T-cell (primary cell): ENCODE data around the gene CPZ. TPM values are rescaled to one million over a fixed set of nuclear protein-coding genes. Genes with fewer than 3 reads are reported as not detected.

Experiments used
- ATAC-seq, 4 experiments: fragments of 200-7000 bp in 3 of 4; fragments of 150-1000 bp in 1 of 4; cut with Tn5 transposase; replicated peaks in 1 of 4; 1 replicate in 3 of 4; 2 replicates in 1 of 4; pipeline ENCODE4 v1.10.0; 2021; ENCODE audit warnings: moderate library complexity in 3 of 4, mild to moderate bottlenecking in 2 of 4, moderate number of reproducible peaks in 1 of 4
- CTCF ChIA-PET, 2 donors: fragments of 300-600 bp; sonication (Branson Sonifier 250); formaldehyde crosslinking; loops; one replicate each; lab custom pipeline; 2022; ENCODE audit warnings: antibody characterized with exemption in 2 of 2; lab: Charles Lee
- POLR2A ChIA-PET, 2 donors: fragments of 300-600 bp; sonication (Branson Sonifier 250); formaldehyde crosslinking; loops; one replicate each; lab custom pipeline; 2022; ENCODE audit warnings: antibody characterized with exemption in 2 of 2; lab: Charles Lee
- DNase-seq, 35 experiments: peaks; one replicate each; pipeline versions ENCODE4 v3.0.0 to v3.0.0-alpha.2; 2013 to 2023
- H3K27ac ChIP-seq: one replicate; pipeline ENCODE4 v1.5.1; 2013; ENCODE audit warnings: low read length
- H3K27me3 ChIP-seq, 2 experiments: replicated peaks in 1 of 2; 1 replicate in 1 of 2; 2 replicates in 1 of 2; pipeline versions ENCODE4 v1.6.1 to v1.7.0; 2013; ENCODE audit warnings: low read length in 1 of 2, mixed read lengths in 1 of 2; ENCODE audit not compliant: control insufficient read depth in 2 of 2, insufficient read depth in 2 of 2; ENCODE audit errors: extremely low read depth in 1 of 2
- H3K36me3 ChIP-seq, 2 donors: 1 replicate in 1 of 2; 2 replicates in 1 of 2; pipeline versions ENCODE4 v1.6.1 to v1.7.0; 2013; ENCODE audit warnings: low read length in 1 of 2; ENCODE audit not compliant: control insufficient read depth in 2 of 2, insufficient read depth in 1 of 2; ENCODE audit errors: extremely low read depth in 1 of 2
- H3K4me1 ChIP-seq, 2 experiments: 1 replicate in 1 of 2; 2 replicates in 1 of 2; pipeline versions ENCODE4 v1.6.1 to v1.7.0; 2013; ENCODE audit warnings: low read length in 2 of 2, mixed read lengths in 1 of 2; ENCODE audit not compliant: insufficient read depth in 2 of 2, control insufficient read depth in 1 of 2; ENCODE audit errors: extremely low read depth in 1 of 2
- H3K4me3 ChIP-seq, 2 donors: 1 replicate in 1 of 2; 2 replicates in 1 of 2; pipeline versions ENCODE4 v1.5.1 to v1.7.0; 2013; ENCODE audit warnings: mild to moderate bottlenecking in 2 of 2, low read length in 1 of 2, moderate library complexity in 1 of 2; ENCODE audit not compliant: control insufficient read depth in 1 of 2; ENCODE audit errors: extremely low read depth in 1 of 2
- H3K9me3 ChIP-seq: 2 replicates; pipeline ENCODE4 v1.7.0; 2013
- H3K27ac Mint-ChIP-seq, 2 donors: one replicate each; pipeline ENCODE4 v1.8.0; 2020 to 2021; ENCODE audit warnings: mild to moderate bottlenecking in 2 of 2, mixed read lengths in 2 of 2
- H3K27me3 Mint-ChIP-seq, 2 donors: one replicate each; pipeline ENCODE4 v1.8.0; 2021 to 2022; ENCODE audit warnings: mixed read lengths in 2 of 2
- H3K36me3 Mint-ChIP-seq: one replicate; pipeline ENCODE4 v1.8.0; 2021; ENCODE audit warnings: mixed read lengths
- H3K4me1 Mint-ChIP-seq, 3 donors: one replicate each; pipeline ENCODE4 v1.8.0; 2020 to 2022; ENCODE audit warnings: mixed read lengths in 3 of 3, mild to moderate bottlenecking in 1 of 3
- H3K4me3 Mint-ChIP-seq, 3 donors: one replicate each; pipeline ENCODE4 v1.8.0; 2020 to 2022; ENCODE audit warnings: mild to moderate bottlenecking in 3 of 3, mixed read lengths in 3 of 3, moderate library complexity in 3 of 3
- H3K9me3 Mint-ChIP-seq, 3 donors: one replicate each; pipeline ENCODE4 v1.8.0; 2020 to 2022; ENCODE audit warnings: mixed read lengths in 3 of 3
- WGBS: methylation state at CpG from one replicate; pipeline ENCODE4 v1.1.5; 2013; ENCODE audit warnings: missing lambda C conversion rate; ENCODE audit not compliant: insufficient coverage; 5-methylcytosine and 5-hydroxymethylcytosine counted together
- total RNA-seq, 35 experiments: library from RNA in 6 of 35; stranded (reverse) in 6 of 35; fragments of 120-200 nt in 1 of 35; gene quantifications; one replicate each; pipeline versions ENCODE4 v1.2.1 to v1.2.4 and lab custom pipeline; 2013 to 2026

Gene CPZ
- total RNA-seq, 5 donors from 2014 or later (not counting 1 experiment from before 2014, with no cell fraction given), result 0.18 to 0.32 TPM; not detected in 3

GRCh38 chr4:8657381-8658088, 65.0 kb downstream of the CPZ start:
- no peak overlapping the region for H3K4me3 Mint-ChIP-seq
- POLR2A ChIA-PET, result no interaction called here
- no peak overlapping the region for H3K27ac Mint-ChIP-seq
- Histone ChIP-seq H3K36me3 (no peaks in the 10 kb centered on the region), H3K4me1 (no peaks in the 10 kb centered on the region), H3K4me3 (no peak overlapping the region), H3K27ac (no peak overlapping the region), H3K9me3 (no peaks in the 10 kb centered on the region), H3K27me3 (peaks cover 0 to 4% of the 10 kb centered on the region in 2 experiments)
- DNase-seq (no peak), ATAC-seq (no peak)
- H3K36me3 Mint-ChIP-seq, result no peaks in the 10 kb centered on the region
- no peaks in the 10 kb centered on the region for H3K4me1 Mint-ChIP-seq
- H3K9me3 Mint-ChIP-seq, result peaks cover 2 to 5% (median 3%) of the 10 kb centered on the region in 3 donors
- H3K27me3 Mint-ChIP-seq, result peaks cover 9 to 17% of the 10 kb centered on the region in 2 donors
- WGBS, result 78% methylated on average over 11 of the region's 11 CpGs
- CTCF ChIA-PET, result no interaction called here

- H3K27ac ChIP-seq, result no peak overlapping the region
- H3K27me3 Mint-ChIP-seq, result peaks cover 16 to 24% of the 10 kb centered on the region in 2 donors
- peaks cover 0 to 22% of the 10 kb centered on the region in 2 experiments for H3K27me3 ChIP-seq
- H3K36me3 Mint-ChIP-seq, result no peaks in the 10 kb centered on the region
- DNase-seq (no peak), ATAC-seq (no peak)
- ChIA-PET POLR2A (no interaction called here), CTCF (no interaction called here)
- H3K36me3 ChIP-seq, result no peaks in the 10 kb centered on the region
- WGBS, result 78% methylated on average over 5 of the region's 9 CpGs
- no peaks in the 10 kb centered on the region for H3K4me1 Mint-ChIP-seq
- H3K4me3 Mint-ChIP-seq, result no peak overlapping the region
- H3K9me3 Mint-ChIP-seq, result no peaks in the 10 kb centered on the region
- no peaks in the 10 kb centered on the region for H3K9me3 ChIP-seq
- no peaks in the 10 kb centered on the region for H3K4me1 ChIP-seq
- no peak overlapping the region for H3K4me3 ChIP-seq
- no peak overlapping the region for H3K27ac Mint-ChIP-seq
Observed at GRCh38 chr4:8662776-8663175, 70.2 kb downstream of the CPZ start.

GRCh38 chr4:8664031-8664805, 71.7 kb downstream of the CPZ start:
- ChIA-PET CTCF (no interaction called here), POLR2A (no interaction called here)
- Mint-ChIP-seq H3K27ac (no peak overlapping the region), H3K36me3 (no peaks in the 10 kb centered on the region), H3K27me3 (peaks cover 16 to 19% of the 10 kb centered on the region in 2 donors), H3K4me3 (no peak overlapping the region), H3K4me1 (no peaks in the 10 kb centered on the region), H3K9me3 (no peaks in the 10 kb centered on the region)
- DNase-seq (no peak), ATAC-seq (no peak)
- H3K36me3 ChIP-seq, result no peaks in the 10 kb centered on the region
- 66% methylated on average over 13 of the region's 18 CpGs for WGBS
- no peak overlapping the region for H3K4me3 ChIP-seq
- no peaks in the 10 kb centered on the region for H3K9me3 ChIP-seq
- H3K27ac ChIP-seq, result no peak overlapping the region
- no peaks in the 10 kb centered on the region for H3K4me1 ChIP-seq
- peaks cover 0 to 22% of the 10 kb centered on the region in 2 experiments for H3K27me3 ChIP-seq

GRCh38 chr4:8664976-8665375, 72.4 kb downstream of the CPZ start:
- H3K4me1 Mint-ChIP-seq, result no peaks in the 10 kb centered on the region
- WGBS, result 67% methylated on average over 1 of the region's 8 CpGs
- H3K27me3 ChIP-seq, result peaks cover 0 to 21% of the 10 kb centered on the region in 2 experiments
- no peak overlapping the region for H3K27ac ChIP-seq
- H3K4me3 Mint-ChIP-seq, result no peak overlapping the region
- H3K36me3 Mint-ChIP-seq, result no peaks in the 10 kb centered on the region
- H3K9me3 ChIP-seq, result no peaks in the 10 kb centered on the region
- no peaks in the 10 kb centered on the region for H3K9me3 Mint-ChIP-seq
- POLR2A ChIA-PET, result no interaction called here
- no peak overlapping the region for H3K27ac Mint-ChIP-seq
- CTCF ChIA-PET, result no interaction called here
- no peak for DNase-seq
- H3K27me3 Mint-ChIP-seq, result peaks cover 16 to 19% of the 10 kb centered on the region in 2 donors
- no peak overlapping the region for H3K4me3 ChIP-seq
- ATAC-seq, result no peak
- H3K4me1 ChIP-seq, result no peaks in the 10 kb centered on the region
- no peaks in the 10 kb centered on the region for H3K36me3 ChIP-seq

GRCh38 chr4:8665406-8666360, 73.1 kb downstream of the CPZ start:
- peaks cover 0 to 20% of the 10 kb centered on the region in 2 experiments for H3K27me3 ChIP-seq
- POLR2A ChIA-PET, result no interaction called here
- no peaks in the 10 kb centered on the region for H3K4me1 ChIP-seq
- CTCF ChIA-PET, result no interaction called here
- no peak overlapping the region for H3K4me3 ChIP-seq
- no peak overlapping the region for H3K27ac ChIP-seq
- no peaks in the 10 kb centered on the region for H3K4me1 Mint-ChIP-seq
- H3K36me3 Mint-ChIP-seq, result no peaks in the 10 kb centered on the region
- DNase-seq (no peak), ATAC-seq (no peak)
- no peaks in the 10 kb centered on the region for H3K9me3 Mint-ChIP-seq
- 70% methylated on average over 12 of the region's 19 CpGs for WGBS
- no peaks in the 10 kb centered on the region for H3K36me3 ChIP-seq
- H3K9me3 ChIP-seq, result no peaks in the 10 kb centered on the region
- no peak overlapping the region for H3K4me3 Mint-ChIP-seq
- no peak overlapping the region for H3K27ac Mint-ChIP-seq
- H3K27me3 Mint-ChIP-seq, result peaks cover 12 to 15% of the 10 kb centered on the region in 2 donors

- no peak for ATAC-seq
- WGBS, result no CpG with 5 or more reads among the region's 6 CpGs
- no peak overlapping the region for H3K4me3 ChIP-seq
- H3K4me1 ChIP-seq, result no peaks in the 10 kb centered on the region
- H3K9me3 ChIP-seq, result no peaks in the 10 kb centered on the region
- Mint-ChIP-seq H3K4me3 (no peak overlapping the region), H3K36me3 (no peaks in the 10 kb centered on the region), H3K9me3 (no peaks in the 10 kb centered on the region), H3K27me3 (peaks cover 13 to 17% of the 10 kb centered on the region in 2 donors), H3K27ac (no peak overlapping the region), H3K4me1 (no peaks in the 10 kb centered on the region)
- no peak overlapping the region for H3K27ac ChIP-seq
- CTCF ChIA-PET, result no interaction called here
- DNase-seq, result no peak
- POLR2A ChIA-PET, result no interaction called here
- peaks cover 0 to 23% of the 10 kb centered on the region in 2 experiments for H3K27me3 ChIP-seq
- H3K36me3 ChIP-seq, result no peaks in the 10 kb centered on the region
Observed at GRCh38 chr4:8666581-8666980, 74.0 kb downstream of the CPZ start.
